Stimulated activated memory B cell treated with anti-CD40 and anti-IgM and Interleukin-4, amounts not matched to agents 10 μg/mL and 1 μg/mL and 100 μg/mL, for 72 hours (primary cell): ENCODE measurements around the gene MMP23B.

Experiments used
- ATAC-seq: fragments of 150-1000 bp; cut with Tn5 transposase; 2 replicates; pipeline ENCODE4 v1.10.0; 2021
- H3K27ac Mint-ChIP-seq: one replicate; pipeline ENCODE4 v1.8.0; 2022; ENCODE audit warnings: mild to moderate bottlenecking, mixed read lengths
- H3K27me3 Mint-ChIP-seq: one replicate; pipeline ENCODE4 v1.8.0; 2022; ENCODE audit warnings: mixed read lengths
- H3K36me3 Mint-ChIP-seq: one replicate; pipeline ENCODE4 v1.8.0; 2022; ENCODE audit warnings: mixed read lengths
- H3K4me1 Mint-ChIP-seq: one replicate; pipeline ENCODE4 v1.8.0; 2022; ENCODE audit warnings: mixed read lengths
- H3K4me3 Mint-ChIP-seq: one replicate; pipeline ENCODE4 v1.8.0; 2022; ENCODE audit warnings: mild to moderate bottlenecking, moderate library complexity, mixed read lengths
- H3K9me3 Mint-ChIP-seq: one replicate; pipeline ENCODE4 v1.8.0; 2022; ENCODE audit warnings: mixed read lengths

Gene MMP23B

DNA sequence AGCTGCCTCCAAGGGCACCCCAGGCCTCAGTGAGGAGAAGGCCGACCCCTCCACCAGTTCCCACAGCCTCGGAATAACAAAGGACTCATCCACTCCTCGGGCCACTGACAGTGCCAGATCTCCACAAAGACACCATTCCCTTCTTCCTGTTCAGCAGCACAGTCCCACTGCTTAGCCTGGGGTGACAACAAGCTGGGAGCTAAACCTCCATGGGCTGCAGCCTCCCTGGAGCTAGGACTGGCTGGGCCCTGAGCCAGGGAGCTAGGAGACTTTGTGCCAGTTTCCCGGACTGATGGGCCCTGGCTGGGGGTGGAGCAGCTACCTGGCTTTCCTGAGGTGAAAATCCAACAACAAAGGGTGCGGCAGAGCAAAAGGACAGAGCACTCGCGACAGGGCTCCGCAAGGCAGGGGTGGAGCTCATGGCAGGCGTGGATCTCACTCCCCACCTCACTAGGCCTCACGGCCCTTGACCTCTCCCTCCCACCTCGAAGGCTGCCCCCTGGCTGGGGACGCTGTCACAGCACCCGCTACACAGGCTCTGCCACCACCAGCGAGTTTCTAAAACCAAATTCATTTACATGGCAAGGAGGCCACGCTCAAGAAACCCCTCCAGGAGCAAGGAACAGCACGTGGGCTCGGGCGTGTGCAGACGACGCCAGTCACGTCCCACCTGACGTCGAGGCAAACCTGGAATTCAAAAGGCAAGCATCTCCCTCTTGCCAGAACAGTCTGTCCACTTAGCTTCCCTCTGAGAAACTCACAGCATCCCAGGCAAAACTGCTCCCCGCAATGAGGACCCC, 46.8 kb downstream of the MMP23B start:
- H3K4me3 Mint-ChIP-seq: peak overlapping the region; percentile 56
- H3K9me3 Mint-ChIP-seq: no peaks in the 10 kb centered on the region
- H3K36me3 Mint-ChIP-seq: peaks cover 13% of the 10 kb centered on the region
- peak; percentile 37 for ATAC-seq
- peak overlapping the region; percentile 85 for H3K27ac Mint-ChIP-seq
- no peaks in the 10 kb centered on the region for H3K27me3 Mint-ChIP-seq
- H3K4me1 Mint-ChIP-seq: peaks cover 50% of the 10 kb centered on the region

DNA sequence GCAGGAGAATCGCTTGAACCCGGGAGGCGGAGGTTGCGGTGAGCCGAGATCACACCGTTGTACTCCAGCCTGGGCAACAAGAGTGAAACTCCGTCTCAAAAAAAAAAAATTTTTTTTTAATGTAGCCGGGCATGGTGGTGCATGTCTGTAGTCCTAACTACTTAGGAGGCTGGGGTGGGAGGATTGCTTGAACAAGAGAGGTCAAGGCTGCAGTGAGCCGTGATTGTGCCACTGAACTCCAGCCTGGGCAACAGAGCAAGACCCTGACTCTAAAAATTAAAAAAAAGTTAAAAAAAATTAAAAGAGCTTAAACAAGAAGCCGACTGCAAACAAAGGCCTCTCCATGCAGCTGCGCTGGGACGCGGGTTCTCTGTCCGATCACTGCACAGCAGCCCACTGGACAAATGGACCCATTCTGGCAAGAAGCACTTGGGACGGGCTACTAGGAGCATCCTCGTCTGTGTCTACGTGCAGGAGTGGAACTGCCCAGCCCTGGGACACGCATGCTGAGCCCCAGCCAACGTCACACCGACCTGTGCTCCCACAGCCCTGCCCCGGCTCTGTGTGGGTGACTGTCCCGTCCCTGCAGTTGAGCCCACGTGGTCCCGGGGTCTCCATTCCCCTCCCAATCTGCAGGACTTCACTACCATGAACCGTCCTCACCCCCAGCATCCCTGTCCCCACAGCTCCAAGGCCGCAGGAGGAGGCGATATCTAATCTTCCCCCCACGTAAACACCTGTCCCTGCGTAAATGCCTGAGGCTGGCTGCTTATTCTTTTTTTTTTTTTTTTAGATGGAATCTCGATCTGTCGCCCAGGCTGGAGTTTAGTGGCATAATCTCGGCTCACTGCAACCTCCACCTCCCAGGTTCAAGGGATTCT, 48.3 kb downstream of the MMP23B start:
- Mint-ChIP-seq H3K4me3 (no peak overlapping the region), H3K36me3 (peaks cover 18% of the 10 kb centered on the region), H3K27me3 (no peaks in the 10 kb centered on the region), H3K27ac (peak overlapping the region; percentile 57), H3K4me1 (peaks cover 51% of the 10 kb centered on the region), H3K9me3 (no peaks in the 10 kb centered on the region)
- ATAC-seq: no peak

DNA sequence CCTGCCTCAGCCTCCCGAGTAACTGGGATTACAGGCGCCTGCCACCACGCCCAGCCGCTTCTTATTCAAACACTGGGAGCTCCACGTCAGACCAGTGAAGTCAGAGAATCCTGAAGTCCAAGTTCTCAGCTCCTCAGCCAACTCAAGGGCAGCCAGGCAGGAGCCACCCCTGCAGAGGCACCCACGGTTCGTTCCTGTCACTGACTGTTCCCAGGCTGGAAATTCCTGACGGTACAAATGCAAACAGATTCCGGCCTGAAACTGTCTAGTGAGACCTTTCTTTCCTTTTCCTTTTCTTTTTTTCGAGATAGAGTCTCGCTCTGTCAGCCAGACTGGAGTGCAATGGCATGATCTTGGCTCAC, 48.9 kb downstream of the MMP23B start:
- Mint-ChIP-seq H3K27ac (peak overlapping the region; percentile 57), H3K36me3 (peaks cover 18% of the 10 kb centered on the region), H3K27me3 (no peaks in the 10 kb centered on the region), H3K4me1 (peaks cover 55% of the 10 kb centered on the region), H3K9me3 (no peaks in the 10 kb centered on the region), H3K4me3 (no peak overlapping the region)
- ATAC-seq: no peak

DNA sequence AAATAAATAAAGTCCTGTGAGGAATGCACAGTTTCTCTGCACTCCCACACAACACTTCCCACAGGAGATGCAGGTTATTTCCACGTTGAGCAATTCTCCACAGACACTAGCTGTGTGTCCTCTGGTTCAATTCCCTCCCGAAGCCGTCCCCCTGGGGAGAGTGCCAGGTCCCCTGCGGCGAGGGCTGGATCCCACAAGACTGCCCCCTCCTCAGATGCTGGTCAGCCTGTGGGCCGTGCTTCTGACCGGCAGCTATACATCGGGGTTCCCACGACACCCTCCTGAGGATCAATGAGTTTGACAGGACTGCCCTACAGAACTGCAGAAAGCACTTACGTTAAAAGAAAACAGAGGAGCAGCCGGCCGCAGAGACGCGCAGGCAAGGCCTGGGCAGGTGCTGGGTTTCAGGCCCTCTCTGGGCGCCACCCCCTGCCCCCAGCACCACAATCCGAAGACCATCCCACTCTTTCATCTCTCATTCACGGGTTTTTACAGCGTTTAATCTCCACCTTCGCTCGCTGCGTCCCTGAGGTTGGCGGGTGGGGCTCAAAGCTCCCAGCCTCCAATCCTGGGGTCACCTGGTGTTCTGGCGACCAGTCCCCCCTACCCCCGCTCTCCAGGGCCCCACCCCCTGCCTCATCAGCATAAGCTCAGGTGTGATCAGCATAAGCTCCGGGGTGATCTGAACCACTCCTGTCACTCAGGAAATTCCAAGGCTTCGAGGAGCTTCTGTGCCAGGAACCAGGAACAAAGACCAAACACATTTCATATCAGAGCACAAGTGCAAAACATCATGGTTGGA, 51.3 kb downstream of the MMP23B start:
- Mint-ChIP-seq H3K27me3 (no peaks in the 10 kb centered on the region), H3K4me1 (peaks cover 49% of the 10 kb centered on the region), H3K36me3 (peaks cover 24% of the 10 kb centered on the region), H3K4me3 (no peak overlapping the region), H3K9me3 (no peaks in the 10 kb centered on the region), H3K27ac (no peak overlapping the region)
- ATAC-seq: no peak
